ENCODE results near the gene PEF1. TPM values are rescaled to one million over a fixed set of nuclear protein-coding genes. Genes with fewer than 3 reads are reported as not detected.

Gene PEF1
- total and polyA plus RNA-seq, 2 of the 8 experiments (the other 6 are each of a cell fraction or from before 2014, with no cell fraction given) = 35.2 to 69.2 TPM

GRCh38 chr1:31593770-31594632 is 50.7 kb downstream of the PEF1 start (continued):
- TF ChIP-seq, protein P1, sequence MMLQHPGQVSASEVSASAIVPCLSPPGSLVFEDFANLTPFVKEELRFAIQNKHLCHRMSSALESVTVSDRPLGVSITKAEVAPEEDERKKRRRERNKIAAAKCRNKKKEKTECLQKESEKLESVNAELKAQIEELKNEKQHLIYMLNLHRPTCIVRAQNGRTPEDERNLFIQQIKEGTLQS (IDR thresholded peaks at IDR 0.05; ENCODE audit: insufficient read depth, low read depth, low read length) = no peak
- TF ChIP-seq, protein P2, sequence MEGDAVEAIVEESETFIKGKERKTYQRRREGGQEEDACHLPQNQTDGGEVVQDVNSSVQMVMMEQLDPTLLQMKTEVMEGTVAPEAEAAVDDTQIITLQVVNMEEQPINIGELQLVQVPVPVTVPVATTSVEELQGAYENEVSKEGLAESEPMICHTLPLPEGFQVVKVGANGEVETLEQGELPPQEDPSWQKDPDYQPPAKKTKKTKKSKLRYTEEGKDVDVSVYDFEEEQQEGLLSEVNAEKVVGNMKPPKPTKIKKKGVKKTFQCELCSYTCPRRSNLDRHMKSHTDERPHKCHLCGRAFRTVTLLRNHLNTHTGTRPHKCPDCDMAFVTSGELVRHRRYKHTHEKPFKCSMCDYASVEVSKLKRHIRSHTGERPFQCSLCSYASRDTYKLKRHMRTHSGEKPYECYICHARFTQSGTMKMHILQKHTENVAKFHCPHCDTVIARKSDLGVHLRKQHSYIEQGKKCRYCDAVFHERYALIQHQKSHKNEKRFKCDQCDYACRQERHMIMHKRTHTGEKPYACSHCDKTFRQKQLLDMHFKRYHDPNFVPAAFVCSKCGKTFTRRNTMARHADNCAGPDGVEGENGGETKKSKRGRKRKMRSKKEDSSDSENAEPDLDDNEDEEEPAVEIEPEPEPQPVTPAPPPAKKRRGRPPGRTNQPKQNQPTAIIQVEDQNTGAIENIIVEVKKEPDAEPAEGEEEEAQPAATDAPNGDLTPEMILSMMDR (IDR thresholded peaks at IDR 0.05; ENCODE audit: control extremely low read depth in 1 of 3, insufficient read depth in 1 of 3, low read depth in 1 of 3, low read length in 3 of 3) = peak; percentile 96 to 100 (median 99)
- TF ChIP-seq CHD7 (IDR thresholded peaks at IDR 0.05; ENCODE audit: insufficient replicate concordance, low read length) (no peak), SP1 (IDR thresholded peaks at IDR 0.05; ENCODE audit: low read depth, low read length) (no peak), RAD21 (IDR thresholded peaks at IDR 0.05 in 1 of 2, conservative IDR thresholded peaks at IDR 0.05 in 1 of 2; ENCODE audit: low read depth in 2 of 2, low read length in 2 of 2) (peak; percentile 87 to 91), CHD2 (IDR thresholded peaks at IDR 0.05; ENCODE audit: low read length) (no peak)
